Epidermal melanocyte (primary cell): ENCODE data around the gene IFITM1.

ENCODE experiments used
- DNase-seq: peaks from one replicate; pipeline ENCODE4 v3.0.0; 2011; ENCODE audit warnings: low spot score; ENCODE audit not compliant: insufficient read length

IFITM1 gene

GRCh38 chr11:282630-283360, 31.0 kb upstream of the IFITM1 start:
- peak; percentile 15 for DNase-seq

GRCh38 chr11:283405-284104, 30.3 kb upstream of the IFITM1 start:
- no peak for DNase-seq

GRCh38 chr11:284105-285020, 29.5 kb upstream of the IFITM1 start:
- peak; percentile 11 for DNase-seq

GRCh38 chr11:285021-285893, 28.6 kb upstream of the IFITM1 start:
- DNase-seq = peak; percentile 11

- DNase-seq = no peak
Observed at GRCh38 chr11:285894-286220, 28.0 kb upstream of the IFITM1 start.

GRCh38 chr11:286977-287820, 26.6 kb upstream of the IFITM1 start:
- peak; percentile 15 for DNase-seq

- peak; percentile 10 for DNase-seq
Observed at GRCh38 chr11:287821-288477, 25.9 kb upstream of the IFITM1 start.

- DNase-seq = peak; percentile 89
Observed at GRCh38 chr11:288478-289397, 25.1 kb upstream of the IFITM1 start, which contains the start of gene PGGHG. Gene PGGHG, plus strand, starts transcription at chr11:289126. Its CDS starts 691 bp downstream, at chr11:289817.

- DNase-seq = no peak
Observed at GRCh38 chr11:289398-289711, 24.5 kb upstream of the IFITM1 start.

GRCh38 chr11:289712-290620, 23.9 kb upstream of the IFITM1 start:
- DNase-seq = no peak

GRCh38 chr11:290621-291231, 23.1 kb upstream of the IFITM1 start:
- DNase-seq = no peak

- DNase-seq = no peak
Observed at GRCh38 chr11:291281-292210, 22.3 kb upstream of the IFITM1 start.

- no peak for DNase-seq
Observed at GRCh38 chr11:292211-293121, 21.4 kb upstream of the IFITM1 start.

GRCh38 chr11:293271-293851, 20.5 kb upstream of the IFITM1 start:
- no peak for DNase-seq
